Endothelial cell of umbilical vein (primary cell): ENCODE results near the gene GLCE.

ENCODE experiments used
- EZH2 ChIP-seq: IDR thresholded peaks from 2 replicates; pipeline ENCODE4 v1.6.1; 2012; ENCODE audit warnings: borderline replicate concordance, low read depth, mild to moderate bottlenecking, moderate library complexity, low read length, inconsistent platforms; ENCODE audit not compliant: severe bottlenecking
- JUN ChIP-seq: IDR thresholded peaks from 2 replicates; pipeline ENCODE4 v1.6.1; 2011; ENCODE audit warnings: borderline replicate concordance, low read depth; ENCODE audit not compliant: insufficient read length, insufficient read depth
- POLR2A ChIP-seq: IDR thresholded peaks from 2 replicates; pipeline ENCODE4 v1.6.1; 2012; ENCODE audit warnings: low read depth, mild to moderate bottlenecking, control low read depth, low read length
- TF ChIP-seq, protein P1 (sequence below), 2 donors: IDR thresholded peaks; 1 replicate in 1 of 2; 2 replicates in 1 of 2; pipeline ENCODE4 v1.5.1; 2011; ENCODE audit warnings: low read length in 2 of 2, mild to moderate bottlenecking in 2 of 2, moderate library complexity in 2 of 2, control low read depth in 1 of 2, inconsistent platforms in 1 of 2, low read depth in 1 of 2; ENCODE audit not compliant: insufficient read depth in 1 of 2; ENCODE audit errors: extremely low read depth in 1 of 2

DNA sequence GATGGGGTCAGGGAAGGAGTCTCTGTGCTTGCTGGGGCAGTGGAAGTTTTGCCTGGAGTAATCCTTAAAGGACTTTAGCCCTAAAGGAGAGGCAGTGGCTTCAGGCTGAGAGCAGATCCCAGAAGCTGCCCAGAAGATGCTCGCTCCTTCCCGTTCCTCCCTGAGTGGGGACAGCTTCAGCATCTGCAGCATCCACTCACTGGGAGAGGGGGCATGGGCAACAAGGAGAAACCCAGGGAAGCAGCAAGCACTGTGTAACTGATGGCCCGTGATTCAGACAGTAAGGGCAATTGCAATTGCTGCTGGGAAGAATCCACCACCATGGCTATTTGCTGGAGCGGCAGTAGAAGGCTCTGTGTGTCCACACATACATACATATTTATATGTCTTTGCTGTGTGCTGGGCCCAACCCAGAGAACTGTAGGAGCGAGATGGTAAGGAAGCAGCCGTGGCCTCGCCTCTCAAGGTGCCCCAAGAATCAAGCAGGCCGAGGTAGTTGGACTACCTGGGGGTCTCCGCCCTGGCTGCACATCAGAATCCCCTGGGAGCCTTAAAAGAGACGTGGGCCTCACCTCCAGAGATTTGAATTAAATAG, 132.5 kb downstream of the GLCE start:
- TF ChIP-seq, protein P1, sequence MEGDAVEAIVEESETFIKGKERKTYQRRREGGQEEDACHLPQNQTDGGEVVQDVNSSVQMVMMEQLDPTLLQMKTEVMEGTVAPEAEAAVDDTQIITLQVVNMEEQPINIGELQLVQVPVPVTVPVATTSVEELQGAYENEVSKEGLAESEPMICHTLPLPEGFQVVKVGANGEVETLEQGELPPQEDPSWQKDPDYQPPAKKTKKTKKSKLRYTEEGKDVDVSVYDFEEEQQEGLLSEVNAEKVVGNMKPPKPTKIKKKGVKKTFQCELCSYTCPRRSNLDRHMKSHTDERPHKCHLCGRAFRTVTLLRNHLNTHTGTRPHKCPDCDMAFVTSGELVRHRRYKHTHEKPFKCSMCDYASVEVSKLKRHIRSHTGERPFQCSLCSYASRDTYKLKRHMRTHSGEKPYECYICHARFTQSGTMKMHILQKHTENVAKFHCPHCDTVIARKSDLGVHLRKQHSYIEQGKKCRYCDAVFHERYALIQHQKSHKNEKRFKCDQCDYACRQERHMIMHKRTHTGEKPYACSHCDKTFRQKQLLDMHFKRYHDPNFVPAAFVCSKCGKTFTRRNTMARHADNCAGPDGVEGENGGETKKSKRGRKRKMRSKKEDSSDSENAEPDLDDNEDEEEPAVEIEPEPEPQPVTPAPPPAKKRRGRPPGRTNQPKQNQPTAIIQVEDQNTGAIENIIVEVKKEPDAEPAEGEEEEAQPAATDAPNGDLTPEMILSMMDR (IDR thresholded peaks at IDR 0.05; ENCODE audit: extremely low read depth in 1 of 2, insufficient read depth in 1 of 2, low read depth in 1 of 2, low read length in 2 of 2): no peak
- TF ChIP-seq POLR2A (no peak), EZH2 (no peak), JUN (no peak)
